Kidney tubule cell (primary cell): Measurements from ENCODE around the gene ZCCHC24.

ENCODE experiments used
- DNase-seq: peaks from one replicate; pipeline ENCODE4 v3.0.0-alpha.2; 2018; ENCODE audit warnings: low spot score

The ZCCHC24 gene

DNA sequence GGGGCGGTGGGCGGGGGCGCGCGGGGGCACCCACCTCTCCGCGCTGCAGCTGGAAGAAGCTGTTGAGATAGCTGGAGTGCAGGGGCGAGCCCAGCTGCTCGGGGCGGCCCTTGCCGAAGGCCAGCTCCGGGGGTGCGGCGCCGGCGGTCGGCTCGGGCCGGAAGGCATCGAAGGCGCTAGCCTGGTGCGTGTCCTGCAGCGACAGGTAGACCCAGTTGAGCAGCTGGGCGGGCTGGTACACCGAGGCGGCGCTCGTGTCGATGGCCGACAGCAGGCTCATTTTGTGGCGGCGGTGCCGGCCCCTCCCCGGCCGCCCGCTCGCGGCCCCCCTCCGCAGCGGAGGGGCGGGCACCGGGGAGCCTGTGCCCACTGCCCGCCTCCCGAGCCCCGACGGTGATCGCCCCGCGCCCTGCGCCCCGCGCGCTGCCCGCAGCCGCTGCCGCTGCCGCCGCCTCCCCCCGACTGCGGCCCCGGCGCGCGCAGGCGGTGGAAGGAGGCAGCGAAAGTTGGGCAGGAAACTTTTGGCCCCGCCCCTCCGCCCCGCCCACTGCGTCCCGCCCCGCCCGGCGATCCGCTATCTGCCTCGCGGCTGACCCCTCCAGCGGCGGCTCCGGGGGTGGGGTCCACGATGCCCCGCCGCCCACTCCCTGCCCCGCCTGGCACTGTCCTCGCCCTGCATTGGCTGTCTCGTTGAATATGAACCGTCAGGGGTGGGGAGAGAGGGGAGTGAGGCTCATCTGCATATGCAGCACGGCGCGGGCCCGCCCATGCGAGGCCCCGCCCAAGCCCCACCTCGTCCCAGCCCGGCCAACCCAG is at the start of gene ZCCHC24:
Gene ZCCHC24, minus strand, starts transcription at position 464 of the 816 bp plus-strand sequence. Its CDS starts 184 bp downstream, at position 280.
- peak; percentile 96 for DNase-seq

DNA sequence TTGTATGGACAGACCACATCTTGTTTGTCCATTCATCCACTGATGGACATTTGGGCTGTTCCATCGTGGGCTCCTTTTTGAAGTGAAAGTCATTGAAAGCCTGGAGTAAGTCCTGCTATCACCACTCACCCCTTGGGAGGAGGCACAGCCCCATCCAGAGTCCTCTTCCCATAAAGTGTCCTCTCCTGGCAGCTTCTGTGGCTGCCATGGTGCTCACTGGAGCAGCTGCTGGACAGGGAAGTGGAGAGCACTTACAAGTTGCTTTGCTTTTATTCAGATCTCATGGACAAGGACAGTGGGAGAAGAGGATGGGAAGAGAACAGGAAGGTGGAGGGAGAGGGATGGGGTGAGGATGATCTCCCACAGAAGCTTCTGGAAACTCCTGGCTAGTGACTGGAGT is 48.4 kb upstream of the ZCCHC24 start:
- no peak for DNase-seq

DNA sequence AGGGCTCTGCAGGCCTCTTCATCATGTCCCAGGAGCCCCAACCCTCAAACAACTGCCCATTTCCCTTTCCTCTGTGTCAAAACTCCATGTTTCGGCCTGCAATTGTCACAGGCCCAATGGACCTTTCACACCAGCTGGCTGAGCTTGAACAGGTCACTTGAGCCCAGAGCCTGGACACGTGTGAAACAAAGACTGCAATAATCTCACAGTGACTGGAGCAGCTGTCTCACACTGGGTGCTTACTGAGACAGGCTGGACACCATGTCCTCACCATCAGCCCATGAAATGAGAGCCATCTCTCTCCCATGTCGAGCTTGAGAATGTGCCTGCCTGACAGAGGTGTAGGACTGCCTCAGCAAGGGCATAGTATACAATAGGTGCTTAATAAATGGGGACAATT is 47.4 kb upstream of the ZCCHC24 start:
- no peak for DNase-seq

DNA sequence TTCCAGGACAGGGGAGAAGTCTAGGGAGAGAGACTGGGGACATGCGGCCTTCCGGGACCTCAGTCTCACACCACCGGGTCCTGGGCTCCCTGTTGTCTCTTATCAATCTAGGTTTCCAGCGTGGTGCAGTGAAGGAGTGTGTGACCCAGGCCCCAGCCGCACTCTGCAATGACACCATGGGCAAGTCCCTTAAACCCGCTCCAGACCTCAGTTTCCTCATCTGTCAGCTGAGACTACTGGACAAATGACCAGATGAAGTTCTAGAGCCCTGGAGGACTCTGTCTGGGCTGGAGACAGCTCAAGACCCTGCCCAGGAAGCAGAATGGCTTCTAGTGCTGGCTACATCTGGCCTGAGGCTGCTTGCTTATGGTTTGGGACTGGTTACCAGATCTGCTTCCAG is 46.8 kb upstream of the ZCCHC24 start:
- DNase-seq, result no peak

DNA sequence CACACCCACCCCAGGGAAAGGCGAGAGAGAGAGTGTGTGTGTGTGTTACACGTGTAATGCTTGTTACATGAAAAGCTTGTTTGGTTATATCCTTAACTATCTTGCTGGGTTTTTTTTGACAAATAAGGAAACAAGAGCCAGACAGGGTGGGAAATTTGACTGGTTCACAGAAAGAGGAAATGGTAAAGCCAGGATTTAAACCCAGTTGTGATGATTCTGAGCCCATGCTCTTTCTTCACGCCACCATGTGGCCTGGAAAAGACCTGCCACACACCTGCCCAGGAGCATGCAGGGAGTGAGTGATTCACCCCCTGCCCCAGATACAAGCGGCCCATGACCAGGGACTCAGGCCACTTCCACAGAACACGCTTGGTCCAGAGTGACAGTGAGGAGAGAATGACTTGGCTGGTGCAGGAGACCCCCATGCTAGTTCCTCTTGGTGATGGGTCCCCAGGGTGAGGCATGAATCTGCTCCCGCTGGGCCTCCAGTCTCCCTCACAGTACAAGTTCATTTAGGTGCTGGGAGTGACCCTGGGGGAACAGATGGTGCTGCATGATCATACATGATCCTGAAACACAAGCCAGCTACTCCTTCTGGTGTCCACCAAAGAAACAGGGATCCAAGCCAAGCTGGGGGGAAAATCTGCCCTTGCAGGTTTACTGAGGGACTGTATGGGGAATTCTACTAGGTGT is 45.9 kb upstream of the ZCCHC24 start:
- peak; percentile 31 for DNase-seq

DNA sequence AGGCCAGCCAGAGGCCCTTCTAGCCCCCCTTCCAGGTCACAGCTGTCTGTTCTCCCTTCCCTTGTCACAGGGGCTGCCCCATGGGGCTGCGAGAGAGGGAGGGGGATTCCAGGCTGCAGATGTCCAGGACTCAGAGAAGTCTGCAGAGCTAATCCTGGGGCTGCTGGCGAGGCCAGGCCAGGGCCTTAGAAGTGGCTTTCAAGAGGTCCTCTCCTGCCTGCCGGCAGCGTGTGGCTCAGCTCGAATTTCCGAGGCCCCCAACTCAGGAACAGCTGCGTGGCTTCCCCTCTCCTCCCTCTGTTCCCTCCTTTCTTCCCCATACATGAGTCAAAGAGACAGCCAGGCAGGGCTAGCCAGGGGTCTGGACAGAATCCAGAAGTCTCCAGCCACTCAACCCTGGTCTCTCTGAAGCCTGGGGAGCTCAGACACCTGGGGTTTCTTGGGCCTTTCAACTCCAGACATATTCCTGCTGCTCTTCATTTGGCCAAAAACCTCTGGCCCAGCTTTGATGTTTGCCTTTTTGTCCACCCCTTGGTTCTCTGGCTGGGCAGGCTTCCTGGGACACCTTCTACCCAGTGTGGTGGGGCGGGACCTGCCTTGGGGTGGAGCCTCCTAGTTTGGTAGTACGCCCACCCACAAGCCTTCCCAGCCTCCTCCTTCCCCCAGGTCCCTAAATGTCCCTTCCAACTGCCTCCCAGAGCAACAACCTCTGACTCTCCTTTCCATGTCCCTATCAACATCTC is 45.1 kb upstream of the ZCCHC24 start:
- DNase-seq, result no peak

DNA sequence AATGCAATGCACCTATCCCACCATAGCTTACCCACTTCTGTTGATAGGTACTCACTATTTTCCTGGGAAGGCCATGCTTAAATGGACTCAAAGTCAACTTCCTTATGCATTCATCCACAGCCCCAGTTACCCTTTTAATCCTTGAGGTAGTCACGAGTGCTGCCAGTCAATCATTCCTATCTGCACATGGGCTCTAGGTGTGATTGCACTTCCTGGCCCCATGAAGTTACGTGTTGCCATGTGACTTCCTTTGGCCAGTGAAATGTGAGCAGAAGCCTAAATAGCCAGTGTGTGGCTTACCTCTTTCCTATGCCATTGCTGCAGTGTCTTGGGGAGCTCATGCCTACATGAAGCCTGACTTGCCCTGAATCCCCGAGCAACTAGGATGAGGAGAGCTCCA is 43.4 kb upstream of the ZCCHC24 start:
- DNase-seq, result peak; percentile 61

DNA sequence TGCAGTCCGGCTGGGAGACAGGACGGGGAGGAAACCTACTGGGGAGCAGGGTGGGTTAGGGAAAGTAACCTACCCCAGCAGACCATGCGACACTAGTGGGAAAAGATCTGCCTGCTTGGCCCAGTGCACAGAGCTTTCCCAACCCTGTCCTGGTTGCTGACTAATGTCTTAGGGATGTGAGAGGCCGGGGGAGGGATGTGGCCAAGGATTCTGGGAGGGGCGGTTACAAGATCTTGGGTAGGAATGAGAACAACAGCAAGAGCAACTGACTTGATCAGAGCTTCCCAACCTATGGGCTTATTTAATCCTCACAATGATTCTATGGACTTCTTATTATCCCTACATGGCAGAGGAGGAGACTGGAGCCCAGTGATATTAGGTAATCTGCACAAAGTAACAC is 42.9 kb upstream of the ZCCHC24 start:
- DNase-seq, result peak; percentile 88

DNA sequence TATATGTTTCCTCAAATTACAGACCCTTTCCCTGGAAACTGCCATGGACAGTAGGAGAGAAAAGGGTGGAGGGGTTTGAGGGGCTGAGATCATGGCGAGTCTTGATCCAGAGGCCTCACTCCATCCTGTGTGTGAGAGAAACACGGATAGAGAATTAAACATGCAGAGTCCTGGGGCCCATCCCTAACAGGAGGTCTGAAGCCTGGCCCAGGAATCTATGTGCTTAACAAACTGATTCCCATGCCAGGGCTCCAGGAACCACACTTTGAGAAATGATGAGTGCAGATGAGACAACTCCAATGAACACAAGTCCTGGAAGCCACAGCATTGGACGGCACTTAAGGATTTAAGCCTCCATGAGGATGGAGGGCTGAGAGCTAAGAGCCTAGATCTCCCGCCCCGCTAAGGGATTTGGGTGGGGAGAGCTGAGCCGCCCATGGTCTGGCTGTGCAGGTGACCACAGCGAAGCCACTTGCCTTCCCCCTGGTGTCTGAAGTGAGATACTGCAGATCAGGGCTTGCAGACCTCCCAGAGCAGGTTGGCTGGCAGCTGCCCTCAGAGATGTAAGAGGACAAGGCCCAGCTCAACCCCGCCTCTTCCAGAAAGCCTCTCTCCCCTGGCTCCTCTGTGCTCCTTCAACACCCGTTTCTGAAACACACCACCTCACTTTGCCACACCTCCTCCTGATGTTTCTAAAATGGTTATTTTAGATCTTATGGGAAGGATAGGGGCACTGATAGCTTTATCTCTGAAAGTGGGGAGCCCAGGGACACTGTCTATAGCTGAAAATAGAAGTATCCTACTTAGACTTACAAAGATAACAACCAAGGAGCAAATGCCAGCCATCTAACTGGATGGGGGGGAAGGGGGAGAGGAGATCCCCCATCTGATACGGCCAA is 42.1 kb upstream of the ZCCHC24 start:
- peak; percentile 68 for DNase-seq

DNA sequence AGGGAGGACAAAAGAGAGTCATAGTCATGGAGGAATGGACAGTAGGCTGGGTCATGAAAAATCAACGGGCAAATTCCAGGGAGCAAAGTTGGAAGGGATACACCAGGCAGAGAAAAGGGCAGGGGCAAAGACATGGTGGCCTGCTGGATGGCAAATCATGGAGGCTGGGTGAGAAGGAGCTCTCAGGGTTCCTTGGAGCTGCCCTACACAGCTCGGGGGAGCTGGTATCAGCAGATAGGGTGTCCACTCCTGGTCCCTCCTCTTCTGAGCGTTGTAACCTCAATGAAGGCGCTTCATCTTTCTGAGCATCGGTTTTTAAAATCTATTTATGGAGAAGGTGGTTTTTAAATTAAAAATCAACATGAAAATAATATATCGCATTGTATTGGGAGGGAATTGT is 39.1 kb upstream of the ZCCHC24 start:
- DNase-seq, result no peak

DNA sequence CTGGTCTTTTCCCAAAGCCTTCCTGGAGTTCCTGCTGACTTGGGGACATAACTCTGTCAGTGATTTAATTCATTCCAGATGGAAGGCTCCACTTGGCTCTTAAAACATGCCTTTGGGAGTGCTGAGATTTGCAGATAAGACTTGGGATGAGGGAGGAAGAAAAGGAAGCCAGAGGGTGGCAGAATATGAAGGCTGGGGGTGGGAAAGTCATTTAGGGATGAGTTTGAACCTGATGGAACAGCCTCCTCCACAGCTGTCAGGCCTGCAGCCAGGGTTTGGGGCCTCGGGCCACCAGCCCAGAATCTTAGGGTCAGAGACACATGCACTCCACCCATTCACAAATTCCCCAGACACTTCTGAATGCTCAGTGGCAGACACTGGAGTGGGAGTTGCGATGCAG is 38.5 kb upstream of the ZCCHC24 start:
- no peak for DNase-seq

DNA sequence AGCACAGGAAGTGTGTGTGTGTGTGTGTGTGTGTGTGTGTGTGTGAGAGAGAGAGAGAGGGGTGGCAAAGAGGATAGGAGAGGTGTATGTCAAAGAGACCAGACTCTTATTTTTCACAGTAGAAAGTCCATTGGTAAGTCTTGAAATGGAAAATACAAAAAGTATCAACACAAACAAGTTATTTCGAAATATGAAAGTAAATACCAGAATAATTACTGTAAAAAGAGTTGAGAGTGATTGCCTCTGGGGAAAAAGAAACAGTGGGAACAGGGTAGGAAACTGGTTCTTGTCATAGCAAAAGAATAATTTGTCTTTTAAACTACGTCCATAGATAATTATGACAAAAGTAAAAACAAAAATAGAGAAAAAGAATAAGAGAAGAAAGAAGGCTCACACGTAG is 37.9 kb upstream of the ZCCHC24 start:
- DNase-seq, result no peak

DNA sequence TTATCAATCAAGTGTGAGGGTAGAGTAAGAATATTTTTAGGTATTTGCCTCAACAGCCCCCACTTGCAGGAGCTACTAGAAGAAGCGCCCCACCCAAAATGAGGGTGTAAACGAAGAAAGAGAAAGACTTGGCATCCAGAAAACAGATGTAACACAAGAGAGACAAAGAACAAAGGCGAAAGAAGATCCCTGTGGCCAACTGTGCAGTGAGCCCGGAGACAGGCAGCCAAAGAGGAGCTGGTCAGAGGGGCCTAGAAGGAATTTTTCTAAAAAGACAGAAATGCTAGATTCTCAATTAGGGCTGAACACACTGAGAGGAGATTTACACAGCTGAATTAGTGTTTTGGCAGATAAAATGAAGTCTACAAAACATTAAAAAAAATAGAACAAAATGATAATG is 37.3 kb upstream of the ZCCHC24 start:
- DNase-seq, result no peak

DNA sequence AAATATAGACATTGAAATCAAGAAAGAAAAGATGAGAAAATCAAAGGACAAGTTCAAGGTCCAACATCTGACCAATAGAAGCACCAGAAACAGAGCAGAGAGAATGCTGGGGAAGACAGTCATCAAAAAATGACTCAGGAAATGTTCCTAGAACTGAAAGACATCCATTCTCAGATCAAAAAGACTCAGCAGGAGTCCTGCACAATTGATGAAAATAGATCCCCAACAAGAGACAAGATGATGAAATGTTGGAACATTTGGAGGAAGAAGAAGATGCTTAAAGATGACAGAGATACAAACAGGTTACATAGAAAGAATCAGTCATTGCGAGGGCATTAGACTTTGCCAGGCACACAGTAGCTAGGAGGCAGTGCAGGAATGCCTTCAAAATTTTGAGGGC is 36.9 kb upstream of the ZCCHC24 start:
- no peak for DNase-seq

DNA sequence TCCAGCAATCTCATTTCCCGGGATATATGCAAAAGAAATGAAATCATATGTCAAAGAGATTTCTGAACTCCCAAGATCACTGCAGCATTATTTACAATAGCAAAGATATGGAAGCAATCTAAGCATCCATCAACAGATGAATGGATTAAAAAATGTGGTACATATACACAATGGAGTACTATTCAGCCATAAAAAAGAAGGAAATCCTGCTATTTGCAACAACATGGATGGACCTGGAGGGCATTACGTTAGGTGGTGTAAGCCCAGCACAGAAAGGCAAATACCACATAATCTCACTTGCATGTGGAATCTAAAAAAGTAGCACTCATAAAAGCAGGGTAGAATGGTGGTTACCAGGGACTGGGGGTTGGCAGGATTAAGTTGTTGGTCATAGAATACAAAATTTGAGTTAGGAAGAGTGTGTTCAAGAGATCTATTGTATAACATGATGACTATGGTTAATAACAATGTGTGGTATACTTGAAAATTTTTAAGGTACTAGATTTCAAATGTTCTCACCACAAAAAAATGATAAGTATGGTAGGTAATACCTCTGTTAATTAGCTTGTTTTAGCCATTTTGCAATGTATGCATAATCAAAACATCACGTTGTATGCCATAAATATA is 34.0 kb upstream of the ZCCHC24 start:
- no peak for DNase-seq

DNA sequence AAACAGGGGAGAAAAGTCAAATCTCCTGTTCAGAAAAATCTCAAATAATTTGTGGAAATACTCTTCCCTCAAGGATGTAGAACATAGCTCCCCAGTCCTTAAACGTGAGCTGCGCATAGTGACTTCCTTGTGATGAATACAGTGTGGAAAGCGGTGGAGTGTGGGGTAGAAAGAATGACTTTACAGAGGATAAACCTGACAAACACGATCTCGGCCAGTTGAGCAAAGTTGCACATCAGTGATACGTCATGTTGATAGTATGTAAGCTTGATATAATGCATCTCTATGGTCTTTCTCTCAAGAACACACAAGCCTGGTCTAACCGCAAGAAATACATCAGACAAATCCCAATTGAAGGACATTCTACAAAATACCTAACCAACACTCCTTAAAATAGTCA is 32.0 kb upstream of the ZCCHC24 start:
- DNase-seq, result no peak

DNA sequence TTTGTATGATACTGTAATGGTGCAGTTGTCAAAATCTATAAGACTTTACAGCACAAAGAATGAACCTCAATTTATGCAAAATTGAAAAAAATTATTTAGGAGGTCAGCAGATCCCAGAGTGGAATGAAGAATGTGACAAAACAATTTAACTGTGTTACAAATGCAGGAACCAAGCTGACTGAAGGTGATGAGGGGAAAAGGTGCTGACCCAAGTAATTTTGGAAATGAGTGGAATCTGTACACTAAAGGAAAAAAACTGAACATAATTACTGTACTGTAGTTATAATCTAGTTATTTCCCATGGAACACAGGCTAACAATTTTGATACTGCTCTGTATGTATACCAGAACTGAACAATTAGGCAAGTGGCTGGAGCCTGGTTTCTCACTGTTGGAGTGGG is 31.2 kb upstream of the ZCCHC24 start:
- no peak for DNase-seq

DNA sequence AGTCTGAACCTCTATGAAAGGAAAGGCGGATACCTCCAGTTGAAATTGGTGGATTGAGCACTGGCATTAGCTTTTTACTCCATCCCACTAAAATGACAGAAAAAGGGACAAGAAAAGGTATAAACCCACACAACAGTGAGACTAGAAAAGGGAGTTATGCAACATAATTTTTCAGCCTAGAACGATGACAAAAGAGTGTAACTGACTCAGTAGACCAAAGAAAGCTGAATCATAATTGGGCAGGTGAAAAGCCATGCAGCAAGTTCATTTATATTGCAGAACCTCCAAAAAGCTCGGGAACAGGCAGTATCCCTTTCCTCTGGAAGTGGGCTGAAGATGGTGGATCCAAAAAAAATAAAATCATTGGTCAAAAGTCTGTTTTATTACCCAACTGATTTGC is 30.5 kb upstream of the ZCCHC24 start:
- no peak for DNase-seq

DNA sequence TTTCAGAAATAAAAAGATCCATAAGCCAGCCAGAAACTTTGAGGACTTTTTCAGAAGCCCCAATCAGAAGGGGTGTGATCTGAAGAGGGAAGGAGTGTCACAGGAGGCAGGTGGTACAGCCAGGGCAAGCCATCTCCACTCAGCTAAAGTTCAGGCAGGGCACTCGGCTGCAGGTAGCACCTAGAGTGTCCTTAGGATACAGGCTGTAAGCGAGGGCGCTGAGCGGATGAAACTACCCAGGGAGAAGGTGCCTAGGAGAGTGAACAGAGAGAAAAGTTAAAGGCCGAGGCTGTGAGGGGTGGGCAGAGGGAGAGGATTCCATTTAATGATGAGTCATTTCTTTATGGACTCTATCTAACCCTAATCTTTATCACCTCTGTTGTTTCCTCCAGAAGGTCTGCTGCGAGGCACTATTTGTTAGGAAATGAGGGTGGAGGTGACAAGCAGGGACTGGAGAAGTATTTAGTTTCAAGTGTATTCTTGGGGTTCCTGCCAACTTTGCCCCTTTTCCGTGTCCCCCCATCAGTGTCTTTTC is 29.8 kb upstream of the ZCCHC24 start:
- DNase-seq, result no peak

DNA sequence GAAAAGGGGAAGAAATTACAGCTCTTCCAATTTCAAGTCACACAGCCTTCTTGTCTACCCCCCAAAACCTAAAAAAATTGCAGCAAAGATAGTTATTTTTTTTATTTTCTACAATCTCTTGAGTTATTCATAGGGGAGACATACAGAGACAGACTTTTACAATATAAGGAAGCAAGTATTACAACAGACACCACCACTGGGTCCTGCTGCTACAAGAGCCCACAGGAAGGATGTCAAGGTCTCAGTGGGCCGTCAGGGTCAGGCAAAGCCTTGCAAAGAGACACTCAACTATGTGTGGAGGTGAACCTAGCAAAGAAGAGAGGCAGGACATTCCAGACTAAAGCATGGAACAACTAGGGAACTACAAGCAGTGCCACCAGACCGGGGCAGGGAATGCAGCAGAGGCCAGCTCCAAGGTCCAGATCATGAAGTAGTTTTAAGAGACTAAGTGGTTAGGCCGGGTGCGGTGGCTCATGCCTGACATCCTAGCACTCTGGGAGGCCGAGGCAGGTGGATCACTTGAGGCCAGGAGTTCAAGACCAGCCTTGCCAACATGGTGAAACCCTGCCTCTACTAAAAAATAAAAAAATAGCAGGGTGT is 28.2 kb upstream of the ZCCHC24 start:
- DNase-seq, result no peak

DNA sequence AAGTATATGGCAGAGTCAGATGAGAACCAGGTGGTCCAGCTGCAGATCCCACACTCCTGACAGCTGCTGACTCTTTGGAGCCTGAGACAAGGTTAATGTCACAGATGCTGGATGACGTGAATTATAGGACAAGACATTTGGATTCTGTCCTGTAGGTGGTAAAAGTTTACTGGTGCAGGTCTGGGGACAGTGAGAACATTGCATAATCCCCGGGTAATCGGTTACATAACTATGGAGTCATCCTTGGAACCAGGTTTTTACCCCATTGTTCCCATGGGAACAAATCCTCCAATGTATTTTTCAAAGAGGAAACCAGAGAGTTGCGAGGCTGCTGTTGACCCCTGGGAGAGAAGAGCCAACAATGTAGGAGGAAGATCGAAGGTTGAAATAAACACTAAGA is 27.5 kb upstream of the ZCCHC24 start:
- DNase-seq, result no peak
